ENCODE results near the gene RECQL5.
"Not testable (repeated sequence)": the region's sequence is repeated elsewhere in the genome, so short reads cannot be mapped to it uniquely, and the experiment has no call there.

Gene RECQL5

GRCh38 chr17:75614006-75614405 lies 52.9 kb downstream of the RECQL5 start:
- no peak for DNase-seq

GRCh38 chr17:75612906-75613626 lies 53.9 kb downstream of the RECQL5 start:
- DNase-seq = no peak

GRCh38 chr17:75611851-75612429 lies 55.0 kb downstream of the RECQL5 start:
- no peak for DNase-seq

- no peak for DNase-seq
These were observed 56.6 kb downstream of the RECQL5 start for GRCh38 chr17:75610103-75610984.

- DNase-seq = no peak
These were observed 59.9 kb downstream of the RECQL5 start for GRCh38 chr17:75607086-75607485.

- DNase-seq = no peak
These were observed 61.2 kb downstream of the RECQL5 start for GRCh38 chr17:75605790-75606189.

GRCh38 chr17:75604034-75604695 lies 62.8 kb downstream of the RECQL5 start:
- DNase-seq = no peak

GRCh38 chr17:75603123-75603522 lies 63.8 kb downstream of the RECQL5 start:
- DNase-seq = no peak

GRCh38 chr17:75602644-75603043 lies 64.3 kb downstream of the RECQL5 start:
- no peak for DNase-seq

GRCh38 chr17:75601057-75601987 lies 65.6 kb downstream of the RECQL5 start:
- DNase-seq = peak; percentile 61

GRCh38 chr17:75596320-75597087 lies 70.5 kb downstream of the RECQL5 start:
- DNase-seq = no peak

- DNase-seq = no peak
These were observed 71.0 kb downstream of the RECQL5 start for GRCh38 chr17:75595920-75596313.

- no peak for DNase-seq
These were observed 71.6 kb downstream of the RECQL5 start for GRCh38 chr17:75595284-75595919.

- no peak for DNase-seq
These were observed 72.3 kb downstream of the RECQL5 start for GRCh38 chr17:75594499-75595283.

GRCh38 chr17:75593430-75593829 lies 73.5 kb downstream of the RECQL5 start:
- not testable (repeated sequence) for DNase-seq

- DNase-seq = no peak
These were observed 74.5 kb downstream of the RECQL5 start for GRCh38 chr17:75592348-75593020.

GRCh38 chr17:75591722-75592302 lies 75.1 kb downstream of the RECQL5 start:
- no peak for DNase-seq

GRCh38 chr17:75590849-75591721 lies 75.9 kb downstream of the RECQL5 start:
- no peak for DNase-seq
